Smooth muscle cell (in vitro differentiated cells): ENCODE measurements around the gene TSEN34. TPM values are rescaled to one million over a fixed set of nuclear protein-coding genes. Genes with fewer than 3 reads are reported as not detected.
"Not testable (repeated sequence)": the region's sequence is repeated elsewhere in the genome, so short reads cannot be mapped to it uniquely, and the experiment has no call there.

ENCODE experiments used
- DNase-seq: peaks from one replicate; lab custom pipeline; 2025; ENCODE audit not compliant: unreplicated experiment; lab: John Stamatoyannopoulos, UW
- H2AFZ ChIP-seq: fragments of 200-600 bp; sonication (generic); 2 replicates; pipeline ENCODE4 v1.6.0; 2016; ENCODE audit warnings: antibody characterized with exemption, low read depth, mild to moderate bottlenecking
- H3F3A ChIP-seq: fragments of 200-600 bp; sonication (generic); 2 replicates; pipeline ENCODE4 v1.6.0; 2017; ENCODE audit warnings: antibody characterized with exemption, low read depth
- H3K27ac ChIP-seq: fragments of 200-600 bp; sonication (generic); 2 replicates; pipeline ENCODE4 v1.5.1; 2016; ENCODE audit warnings: low read depth, mild to moderate bottlenecking
- H3K27me3 ChIP-seq: fragments of 200-600 bp; sonication (generic); 2 replicates; pipeline ENCODE4 v1.6.1; 2016; ENCODE audit warnings: low read depth, mild to moderate bottlenecking
- H3K36me3 ChIP-seq: fragments of 200-600 bp; sonication (generic); 2 replicates; pipeline ENCODE4 v1.5.1; 2016; ENCODE audit warnings: low read depth
- H3K4me1 ChIP-seq: fragments of 200-600 bp; sonication (generic); 2 replicates; pipeline ENCODE4 v1.5.1; 2016; ENCODE audit warnings: low read depth
- H3K4me2 ChIP-seq: fragments of 200-600 bp; sonication (generic); 2 replicates; pipeline ENCODE4 v1.6.0; 2016; ENCODE audit warnings: mild to moderate bottlenecking
- H3K4me3 ChIP-seq: fragments of 200-600 bp; sonication (generic); 2 replicates; pipeline ENCODE4 v1.5.1; 2016; ENCODE audit warnings: mild to moderate bottlenecking
- H3K79me2 ChIP-seq: fragments of 200-600 bp; sonication (generic); 2 replicates; pipeline ENCODE4 v1.6.0; 2016; ENCODE audit warnings: low read depth, mild to moderate bottlenecking
- H3K9ac ChIP-seq: fragments of 200-600 bp; sonication (generic); 2 replicates; pipeline ENCODE4 v1.6.0; 2016; ENCODE audit warnings: low read depth
- H3K9me3 ChIP-seq: fragments of 200-600 bp; sonication (generic); replicated peaks from 2 replicates; pipeline ENCODE4 v1.5.1; 2016; ENCODE audit warnings: low read depth
- H4K20me1 ChIP-seq: fragments of 200-600 bp; sonication (generic); 2 replicates; pipeline ENCODE4 v1.6.0; 2016; ENCODE audit warnings: low read depth
- WGBS: methylation state at CpG from one replicate; pipeline ENCODE4 v1.1.7; 2016; ENCODE audit warnings: low lambda C conversion rate; 5-methylcytosine and 5-hydroxymethylcytosine counted together
- polyA plus RNA-seq: library from polyadenylated mRNA; unstranded; fragments of >200 nt; fragmentation: Nextera tagmentation; extraction: Ambion mirVana; gene quantifications from 2 replicates; pipeline ENCODE4 v1.2.1, GENCODE V29; 2016
- total RNA-seq: library from RNA; depleted of rRNA; stranded (reverse); fragments of >200 nt; gene quantifications from 2 replicates; pipeline ENCODE4 v1.2.3, GENCODE V29; 2014
- TF ChIP-seq, protein P1 (sequence below): fragments of 200-600 bp; sonication (generic); IDR thresholded peaks from 2 replicates; pipeline ENCODE4 v1.5.1; 2017; ENCODE audit warnings: borderline replicate concordance, mild to moderate bottlenecking, antibody characterized with exemption; ENCODE audit not compliant: insufficient read depth, poor library complexity, severe bottlenecking

The TSEN34 gene
- total and polyA plus RNA-seq, 2 experiments from 2014 or later, result 45.8 to 79.5 TPM

DNA sequence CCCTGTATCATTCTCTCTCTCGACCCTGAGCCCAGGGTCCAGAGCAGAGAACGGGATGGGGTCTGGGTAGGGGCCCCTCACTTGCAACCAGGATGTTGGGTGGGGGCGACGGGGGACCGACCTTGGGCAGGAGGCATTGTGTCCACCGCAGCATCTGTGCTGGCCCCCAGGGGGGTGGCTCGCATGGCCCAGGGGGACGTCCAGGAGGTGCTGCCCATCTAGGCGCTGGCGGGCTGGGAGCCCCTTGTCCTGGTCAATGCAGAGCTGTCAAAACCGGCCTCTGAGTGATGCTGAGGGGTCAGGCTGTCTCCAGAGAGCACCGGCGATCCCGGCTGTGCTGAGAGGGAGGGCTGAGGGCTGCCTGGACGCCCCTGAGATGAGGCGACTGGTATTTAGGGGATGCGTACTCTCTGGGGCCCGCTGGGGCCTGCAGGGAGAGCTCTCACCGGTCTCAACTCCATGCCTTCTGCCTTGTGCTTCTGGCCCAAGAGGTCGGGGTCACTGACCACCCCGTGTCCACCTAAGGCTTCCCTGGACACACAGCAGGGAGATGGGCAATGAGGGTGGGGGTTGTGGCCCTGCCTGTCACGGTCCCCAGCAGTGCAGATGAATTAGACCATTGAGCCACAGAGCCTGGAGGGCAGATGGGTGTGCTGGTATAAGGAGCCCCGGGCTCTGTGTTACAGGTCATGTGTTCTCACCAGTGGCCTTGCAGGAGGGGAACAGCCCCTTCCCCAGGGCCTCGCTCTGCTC, 18.1 kb downstream of the TSEN34 start:
- Histone ChIP-seq H3K4me3 (no peak overlapping the region), H3K9me3 (no peaks in the 10 kb centered on the region), H3K4me2 (peak overlapping the region; percentile 49), H4K20me1 (peaks cover 94% of the 10 kb centered on the region), H3F3A (peaks cover 63% of the 10 kb centered on the region), H3K36me3 (no peaks in the 10 kb centered on the region), H3K9ac (peak overlapping the region; percentile 13), H3K27ac (peak overlapping the region; percentile 70), H3K27me3 (no peaks in the 10 kb centered on the region), H3K4me1 (peaks cover 6% of the 10 kb centered on the region), H2AFZ (no peak overlapping the region), H3K79me2 (peaks cover 30% of the 10 kb centered on the region)
- DNase-seq, result no peak
- TF ChIP-seq, protein P1, sequence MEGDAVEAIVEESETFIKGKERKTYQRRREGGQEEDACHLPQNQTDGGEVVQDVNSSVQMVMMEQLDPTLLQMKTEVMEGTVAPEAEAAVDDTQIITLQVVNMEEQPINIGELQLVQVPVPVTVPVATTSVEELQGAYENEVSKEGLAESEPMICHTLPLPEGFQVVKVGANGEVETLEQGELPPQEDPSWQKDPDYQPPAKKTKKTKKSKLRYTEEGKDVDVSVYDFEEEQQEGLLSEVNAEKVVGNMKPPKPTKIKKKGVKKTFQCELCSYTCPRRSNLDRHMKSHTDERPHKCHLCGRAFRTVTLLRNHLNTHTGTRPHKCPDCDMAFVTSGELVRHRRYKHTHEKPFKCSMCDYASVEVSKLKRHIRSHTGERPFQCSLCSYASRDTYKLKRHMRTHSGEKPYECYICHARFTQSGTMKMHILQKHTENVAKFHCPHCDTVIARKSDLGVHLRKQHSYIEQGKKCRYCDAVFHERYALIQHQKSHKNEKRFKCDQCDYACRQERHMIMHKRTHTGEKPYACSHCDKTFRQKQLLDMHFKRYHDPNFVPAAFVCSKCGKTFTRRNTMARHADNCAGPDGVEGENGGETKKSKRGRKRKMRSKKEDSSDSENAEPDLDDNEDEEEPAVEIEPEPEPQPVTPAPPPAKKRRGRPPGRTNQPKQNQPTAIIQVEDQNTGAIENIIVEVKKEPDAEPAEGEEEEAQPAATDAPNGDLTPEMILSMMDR, result no peak
- WGBS, result 76% methylated on average over 22 of the region's 24 CpGs

DNA sequence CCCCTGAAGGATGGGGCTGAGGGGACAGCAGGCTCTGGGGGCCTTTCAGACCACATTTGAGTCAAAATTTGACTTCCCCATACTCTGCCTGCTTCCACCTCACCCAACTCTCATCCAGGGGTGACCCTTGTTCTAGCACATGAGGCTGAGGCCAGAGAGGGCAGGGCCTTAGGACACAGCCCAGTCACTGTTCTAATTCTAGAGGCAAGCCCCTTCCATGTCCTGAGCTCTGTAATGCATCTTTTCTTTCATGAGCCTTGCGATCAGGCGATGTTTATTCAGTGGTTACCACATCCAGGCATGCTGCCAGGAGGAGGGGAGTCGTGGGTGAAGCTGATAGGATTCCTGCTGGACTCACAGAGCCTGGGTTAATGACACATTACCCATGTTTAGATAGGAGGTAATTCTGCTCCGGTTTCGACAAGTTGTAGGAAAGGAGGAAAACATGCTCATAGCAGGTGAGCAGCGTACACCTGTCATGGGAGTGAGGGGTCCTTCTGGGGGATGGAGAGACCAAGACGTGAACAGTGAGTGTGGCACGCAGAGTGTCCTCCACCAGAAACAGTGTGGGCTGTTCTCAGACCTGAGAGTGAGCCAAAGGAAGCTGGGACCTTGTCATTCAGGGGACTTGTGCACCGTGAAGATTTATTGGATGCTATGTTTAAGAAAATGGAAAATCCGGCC, 18.8 kb downstream of the TSEN34 start:
- Histone ChIP-seq H3K4me1 (peaks cover 6% of the 10 kb centered on the region), H3K79me2 (peaks cover 23% of the 10 kb centered on the region), H3K36me3 (no peaks in the 10 kb centered on the region), H3K9me3 (no peaks in the 10 kb centered on the region), H3K4me3 (no peak overlapping the region), H3F3A (peaks cover 56% of the 10 kb centered on the region), H3K27ac (peak overlapping the region; percentile 70), H3K27me3 (no peaks in the 10 kb centered on the region), H3K4me2 (peak overlapping the region; percentile 49), H4K20me1 (peaks cover 90% of the 10 kb centered on the region), H2AFZ (no peak overlapping the region), H3K9ac (peak overlapping the region; percentile 13)
- TF ChIP-seq, protein P1, result no peak
- WGBS, result 54% methylated on average over 10 of the region's 10 CpGs
- peak; percentile 48 for DNase-seq

DNA sequence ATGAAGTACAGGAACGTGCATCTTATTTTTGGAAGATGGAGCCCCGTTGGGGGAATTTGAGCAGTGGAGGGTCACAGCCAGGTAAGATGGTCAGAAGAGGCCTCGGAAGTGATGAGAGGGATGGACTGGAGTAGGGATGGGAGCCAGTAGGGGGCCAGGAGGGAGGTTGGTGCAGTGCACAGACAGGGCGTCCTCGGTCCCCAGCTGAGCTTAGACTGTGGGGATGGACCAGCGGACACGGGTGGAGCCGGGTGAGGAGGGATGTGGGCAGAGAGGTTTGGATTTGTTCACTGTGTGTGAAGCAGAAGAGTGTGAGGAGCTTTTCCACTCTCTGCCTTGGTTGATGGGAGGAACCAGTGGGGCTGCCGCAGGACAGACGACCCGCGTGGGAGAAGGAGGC, 20.1 kb downstream of the TSEN34 start:
- Histone ChIP-seq H2AFZ (no peak overlapping the region), H3F3A (peaks cover 44% of the 10 kb centered on the region), H3K4me3 (no peak overlapping the region), H3K79me2 (peaks cover 10% of the 10 kb centered on the region), H3K27me3 (no peaks in the 10 kb centered on the region), H4K20me1 (peaks cover 85% of the 10 kb centered on the region), H3K36me3 (no peaks in the 10 kb centered on the region), H3K9me3 (no peaks in the 10 kb centered on the region), H3K4me2 (no peak overlapping the region), H3K9ac (no peak overlapping the region), H3K4me1 (peaks cover 6% of the 10 kb centered on the region), H3K27ac (peak overlapping the region; percentile 20)
- DNase-seq, result no peak
- WGBS, result 86% methylated on average over 12 of the region's 12 CpGs
- TF ChIP-seq, protein P1, result no peak

DNA sequence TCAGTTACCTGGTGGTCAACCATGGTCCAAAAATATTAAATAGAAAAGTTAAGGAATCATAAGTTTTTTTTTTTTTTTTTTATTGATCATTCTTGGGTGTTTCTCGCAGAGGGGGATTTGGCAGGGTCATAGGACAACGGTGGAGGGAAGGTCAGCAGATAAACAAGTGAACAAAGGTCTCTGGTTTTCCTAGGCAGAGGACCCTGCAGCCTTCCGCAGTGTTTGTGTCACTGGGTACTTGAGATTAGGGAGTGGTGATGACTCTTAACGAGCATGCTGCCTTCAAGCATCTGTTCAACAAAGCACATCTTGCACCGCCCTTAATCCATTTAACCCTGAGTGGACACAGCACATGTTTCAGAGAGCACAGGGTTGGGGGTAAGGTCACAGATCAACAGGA, 23.1 kb downstream of the TSEN34 start:
- H3K4me2 ChIP-seq, H3K9me3 ChIP-seq, H3K36me3 ChIP-seq, H2AFZ ChIP-seq, H3K4me3 ChIP-seq, DNase-seq, H3K9ac ChIP-seq, H3K4me1 ChIP-seq, H3K27me3 ChIP-seq, H3K79me2 ChIP-seq, H3K27ac ChIP-seq: not testable (repeated sequence)
- peaks cover 16% of the 10 kb centered on the region for H3F3A ChIP-seq
- WGBS, result 75% methylated on average over 5 of the region's 5 CpGs
- peaks cover 62% of the 10 kb centered on the region for H4K20me1 ChIP-seq

DNA sequence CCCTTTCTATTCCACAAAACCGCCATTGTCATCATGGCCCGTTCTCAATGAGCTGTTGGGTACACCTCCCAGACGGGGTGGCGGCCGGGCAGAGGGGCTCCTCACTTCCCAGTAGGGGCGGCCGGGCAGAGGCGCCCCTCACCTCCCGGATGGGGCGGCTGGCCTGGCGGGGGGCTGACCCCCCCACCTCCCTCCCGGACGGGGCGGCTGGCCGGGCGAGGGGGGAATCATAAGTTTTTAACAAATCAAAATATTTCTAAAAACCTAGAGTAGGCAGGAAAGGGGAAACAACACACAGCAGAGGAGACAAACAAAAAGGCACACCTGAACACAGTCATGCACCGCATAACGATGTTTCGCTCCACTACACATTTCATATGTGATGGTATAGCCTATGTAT, 23.6 kb downstream of the TSEN34 start:
- not testable (repeated sequence) for H3K4me1 ChIP-seq, DNase-seq, H3K27ac ChIP-seq, H3K9me3 ChIP-seq, H3K79me2 ChIP-seq, H3K27me3 ChIP-seq, H3K4me2 ChIP-seq, H3K36me3 ChIP-seq, H3K4me3 ChIP-seq, H2AFZ ChIP-seq, H3K9ac ChIP-seq
- 98% methylated on average over 10 of the region's 19 CpGs for WGBS
- peaks cover 11% of the 10 kb centered on the region for H3F3A ChIP-seq
- H4K20me1 ChIP-seq, result peaks cover 57% of the 10 kb centered on the region
